Skeletal muscle cell (primary cell): Measurements from ENCODE around the gene RTL10.

Experiments used
- DNase-seq: peaks from one replicate; pipeline ENCODE4 v3.0.0-alpha.2; 2010; ENCODE audit warnings: low read depth
- H3K4me3 ChIP-seq: 2 replicates; pipeline ENCODE4 v1.5.1; 2011; ENCODE audit warnings: low read depth, mild to moderate bottlenecking, control low read depth, low read length, moderate library complexity

The RTL10 gene

GRCh38 chr22:19816372-19817119 is 38.1 kb downstream of the RTL10 start:
- no peak overlapping the region for H3K4me3 ChIP-seq
- no peak for DNase-seq

DNA sequence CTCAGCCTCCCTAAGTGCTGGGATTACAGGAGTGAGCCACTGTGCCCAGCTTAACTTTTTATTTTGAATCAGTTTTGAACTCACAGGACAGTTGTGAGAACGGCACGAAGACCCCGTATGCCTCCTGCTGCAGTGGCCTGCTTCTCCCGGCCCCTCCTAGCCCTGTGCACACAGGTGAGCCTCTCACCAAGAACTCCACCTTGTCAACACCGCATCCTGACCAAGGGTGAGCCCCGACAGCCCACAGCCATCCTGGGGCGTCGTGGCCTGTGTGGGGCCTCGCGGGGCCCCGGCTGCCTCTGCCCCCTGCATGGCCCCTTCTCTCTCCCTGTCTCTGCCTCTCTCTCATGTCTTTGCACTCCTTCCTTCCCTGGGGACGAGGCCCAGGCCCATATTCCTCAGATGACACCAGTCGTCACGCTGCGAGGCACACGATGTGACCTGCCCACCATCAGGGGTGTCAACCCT is 38.8 kb downstream of the RTL10 start:
- DNase-seq = no peak
- H3K4me3 ChIP-seq = no peak overlapping the region

- H3K4me3 ChIP-seq = no peak overlapping the region
- DNase-seq = no peak
Measured at GRCh38 chr22:19815093-19815822, 39.4 kb downstream of the RTL10 start.

DNA sequence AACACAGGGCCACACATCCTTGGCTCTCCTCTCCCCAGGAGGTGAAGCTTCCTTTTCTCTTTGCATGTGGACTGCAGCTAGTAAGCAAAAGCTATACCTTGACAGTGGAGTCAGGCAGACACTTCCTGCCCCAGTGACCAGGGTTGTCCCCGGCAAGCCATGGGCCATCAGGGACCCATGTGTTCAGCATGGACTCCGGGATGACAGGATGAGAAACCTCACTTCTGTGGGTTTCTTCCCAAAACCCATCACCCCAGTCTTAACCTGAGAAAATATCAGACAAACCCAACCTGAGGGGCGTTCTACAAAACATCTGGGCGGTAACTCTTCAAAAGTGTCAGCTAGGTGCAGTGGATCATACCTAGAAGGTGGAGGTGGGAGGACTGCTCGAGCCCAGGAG is 40.2 kb downstream of the RTL10 start:
- DNase-seq = no peak
- H3K4me3 ChIP-seq = no peak overlapping the region

- DNase-seq = no peak
Measured at GRCh38 chr22:19812910-19813309, 41.8 kb downstream of the RTL10 start.

DNA sequence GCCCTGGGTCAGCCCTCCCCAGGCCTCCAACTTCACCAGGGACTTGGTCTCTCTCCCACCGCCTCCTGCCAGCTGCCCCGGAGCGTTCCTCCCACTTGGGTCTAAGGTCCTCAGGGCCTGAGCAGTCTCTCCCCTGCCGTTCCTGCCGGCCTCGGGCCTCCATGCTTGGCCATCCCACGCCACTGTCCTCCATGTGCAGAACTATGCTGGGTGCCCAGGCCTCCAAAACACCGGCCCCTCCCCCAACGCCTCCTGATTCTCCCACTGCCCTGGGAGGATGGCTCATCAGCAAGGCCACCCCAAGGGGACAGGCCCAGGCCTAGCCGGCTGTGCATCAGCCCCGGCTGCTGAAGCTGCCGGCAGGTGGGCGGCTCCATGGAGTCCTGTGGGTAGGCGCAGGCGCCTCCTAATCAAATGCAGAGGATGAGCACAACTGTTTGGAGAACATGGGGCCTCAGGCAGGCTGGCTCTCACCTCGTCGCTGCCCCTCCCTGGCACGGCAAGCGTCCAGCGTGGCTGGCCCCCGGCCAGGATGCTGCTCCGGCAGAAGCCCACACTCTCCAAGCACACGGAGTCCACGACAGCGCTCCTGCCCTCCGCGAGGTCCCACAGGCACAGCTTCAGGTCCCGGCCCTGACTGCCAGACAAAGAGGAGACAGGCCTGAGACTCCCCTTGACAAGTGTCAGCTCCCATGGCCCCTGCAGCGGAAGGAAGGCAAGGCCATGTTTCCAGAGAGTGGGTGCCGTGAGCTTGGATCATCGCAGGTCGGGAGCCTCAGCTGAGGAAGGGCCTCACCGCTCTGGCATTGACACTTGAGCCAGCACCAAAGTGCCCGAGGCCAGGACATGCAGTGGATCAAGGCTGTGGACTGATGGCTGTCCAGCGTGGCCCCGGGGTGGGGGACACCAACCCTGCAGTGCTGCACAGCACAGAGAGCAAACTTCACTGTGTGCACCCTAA is 42.6 kb downstream of the RTL10 start:
- no peak for DNase-seq

More at GRCh38 chr22:19812910-19813309, 41.8 kb downstream of the RTL10 start:
- H3K4me3 ChIP-seq = no peak overlapping the region

GRCh38 chr22:19811211-19811621 is 43.5 kb downstream of the RTL10 start:
- DNase-seq = no peak
- H3K4me3 ChIP-seq = no peak overlapping the region

More for the DNA sequence above, 42.6 kb downstream of the RTL10 start:
- H3K4me3 ChIP-seq = no peak overlapping the region

DNA sequence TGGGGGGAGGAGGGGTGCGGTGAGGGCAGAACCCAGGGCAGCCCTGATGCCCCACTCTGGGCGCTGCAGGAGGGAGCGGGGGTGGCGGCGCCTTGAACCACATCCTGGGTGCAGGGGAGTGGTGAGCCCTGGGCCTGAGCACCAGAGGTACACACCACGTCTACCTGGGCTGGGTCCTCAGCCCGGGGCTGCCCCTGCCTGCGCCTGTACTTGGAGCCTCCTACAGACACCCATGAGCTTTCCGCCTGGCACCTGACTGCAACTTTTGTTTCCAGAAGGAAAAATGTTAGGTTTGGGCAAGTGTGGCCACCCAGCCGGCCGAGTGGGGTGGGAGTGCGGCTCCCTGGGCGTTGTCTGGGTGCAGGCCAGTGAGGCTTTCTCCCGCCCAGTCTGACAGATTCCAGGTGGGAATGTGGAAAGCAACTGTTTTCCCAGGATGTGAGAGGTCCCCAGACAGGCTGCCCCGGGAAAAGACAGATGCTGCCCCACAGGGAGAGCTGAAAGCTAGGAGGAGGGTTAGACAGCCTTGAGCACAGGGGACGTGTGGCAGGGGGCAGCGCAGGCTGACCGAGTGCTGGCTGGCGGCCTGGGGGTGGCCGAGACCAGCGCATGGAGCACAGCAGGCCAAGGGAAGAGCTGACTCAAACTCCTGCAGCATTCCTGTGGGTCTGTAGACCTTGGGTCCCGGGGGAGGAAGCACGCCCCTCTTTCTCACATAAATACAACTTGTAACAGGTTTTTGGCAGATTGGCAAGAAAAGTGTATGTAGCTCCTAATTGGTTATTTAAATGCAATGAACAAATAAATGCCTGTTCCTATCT is 44.1 kb downstream of the RTL10 start:
- no peak overlapping the region for H3K4me3 ChIP-seq
- peak; percentile 67 for DNase-seq

DNA sequence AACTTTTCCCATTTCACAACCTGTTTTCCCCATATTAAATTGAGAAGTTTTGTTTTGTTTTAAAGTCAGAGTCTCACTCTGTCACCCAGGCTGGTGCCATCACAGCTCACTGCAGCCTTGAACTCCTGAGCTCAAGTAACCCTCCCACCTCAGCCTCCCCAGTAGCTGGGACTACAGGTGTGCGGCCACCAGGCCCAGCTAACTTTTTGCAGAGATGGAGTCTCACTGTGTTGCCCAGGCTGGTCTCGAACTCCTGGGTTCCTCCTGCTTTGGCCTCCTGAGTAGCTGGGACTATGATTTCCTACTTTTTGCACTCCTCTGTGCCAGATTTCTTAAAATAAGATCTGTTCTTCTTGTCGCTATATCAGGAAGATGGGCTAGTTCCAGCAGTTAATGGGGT is 44.9 kb downstream of the RTL10 start:
- H3K4me3 ChIP-seq = no peak overlapping the region
- no peak for DNase-seq

GRCh38 chr22:19808873-19809478 is 45.7 kb downstream of the RTL10 start:
- no peak overlapping the region for H3K4me3 ChIP-seq
- no peak for DNase-seq

DNA sequence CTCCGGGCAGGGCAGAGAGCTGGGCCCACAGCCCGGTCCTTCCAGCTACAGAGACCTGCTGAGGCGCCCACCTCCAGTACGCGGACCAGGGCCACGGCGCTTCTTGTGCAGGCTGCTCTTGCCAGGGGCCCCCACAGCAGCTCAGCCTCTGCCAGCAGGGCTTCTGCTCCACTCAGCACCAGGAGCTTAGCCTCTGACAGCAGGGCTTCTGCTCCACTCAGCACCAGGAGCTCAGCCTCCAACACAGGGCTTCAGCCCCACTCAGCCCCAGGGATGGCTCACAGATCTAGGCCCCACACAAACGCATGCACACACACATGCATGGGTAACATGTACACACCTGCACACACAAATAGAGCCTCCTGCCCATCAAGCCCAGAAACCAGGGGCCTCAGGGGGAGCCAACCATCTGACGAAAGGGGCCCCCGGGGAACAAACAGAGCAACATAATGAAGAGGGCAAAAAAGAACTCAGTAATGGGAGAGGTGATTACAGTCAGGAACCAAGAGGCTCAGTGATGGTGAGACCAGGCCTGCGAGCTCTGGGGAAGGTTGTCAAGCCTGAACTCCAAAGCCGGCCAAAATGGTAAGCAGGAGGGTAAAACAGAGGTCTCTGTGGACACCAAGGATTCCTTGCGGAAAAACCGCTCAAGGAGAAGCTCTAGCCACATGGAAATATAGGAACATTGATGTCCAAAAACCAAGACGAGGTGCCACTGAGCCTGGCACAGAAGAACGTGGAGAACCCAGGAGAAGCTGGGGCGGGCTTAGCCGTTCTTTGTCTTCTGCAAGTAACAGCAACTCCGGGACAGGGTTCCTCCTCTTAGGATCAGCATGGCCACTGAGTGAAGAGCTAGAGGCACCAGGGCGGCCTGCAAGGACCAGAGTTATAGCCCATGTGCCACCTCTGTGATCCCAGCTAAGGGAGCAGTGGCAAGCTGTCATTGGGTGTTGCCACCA is 46.5 kb downstream of the RTL10 start:
- no peak overlapping the region for H3K4me3 ChIP-seq
- no peak for DNase-seq

GRCh38 chr22:19807161-19807913 is 47.3 kb downstream of the RTL10 start:
- DNase-seq = no peak
- no peak overlapping the region for H3K4me3 ChIP-seq

- DNase-seq = no peak
Measured at GRCh38 chr22:19806213-19807160, 48.2 kb downstream of the RTL10 start.

DNA sequence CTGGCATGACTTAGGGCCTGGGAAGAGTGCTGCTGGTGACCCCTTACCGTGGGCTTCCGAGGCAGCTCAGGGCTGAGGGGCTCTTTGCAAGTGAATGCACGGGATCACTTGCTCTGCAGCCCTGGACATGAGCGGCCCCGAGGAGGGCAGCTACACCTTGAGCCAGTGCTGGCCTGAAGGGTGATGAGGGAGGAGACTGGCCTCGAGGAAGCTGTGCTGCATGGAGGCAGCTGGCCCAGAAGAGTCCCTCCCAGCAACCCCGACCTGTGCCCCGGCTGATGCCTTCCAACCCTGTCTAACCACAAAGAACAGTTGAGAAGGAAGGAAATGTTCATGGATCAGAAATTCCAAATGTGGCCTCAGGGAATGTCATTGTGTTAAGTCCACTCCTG is 48.9 kb downstream of the RTL10 start:
- DNase-seq = no peak
- no peak overlapping the region for H3K4me3 ChIP-seq

More at GRCh38 chr22:19806213-19807160, 48.2 kb downstream of the RTL10 start:
- H3K4me3 ChIP-seq = no peak overlapping the region
